ENCODE measurements around the gene FAM234A.
"Not testable (repeated sequence)": the region's sequence is repeated elsewhere in the genome, so short reads cannot be mapped to it uniquely, and the experiment has no call there.

Gene FAM234A

GRCh38 chr16:230949-231348 lies 3.7 kb upstream of the FAM234A start:
- no peak for DNase-seq

- no peak for DNase-seq
Observed at GRCh38 chr16:239948-240277, 5.3 kb downstream of the FAM234A start.

DNA sequence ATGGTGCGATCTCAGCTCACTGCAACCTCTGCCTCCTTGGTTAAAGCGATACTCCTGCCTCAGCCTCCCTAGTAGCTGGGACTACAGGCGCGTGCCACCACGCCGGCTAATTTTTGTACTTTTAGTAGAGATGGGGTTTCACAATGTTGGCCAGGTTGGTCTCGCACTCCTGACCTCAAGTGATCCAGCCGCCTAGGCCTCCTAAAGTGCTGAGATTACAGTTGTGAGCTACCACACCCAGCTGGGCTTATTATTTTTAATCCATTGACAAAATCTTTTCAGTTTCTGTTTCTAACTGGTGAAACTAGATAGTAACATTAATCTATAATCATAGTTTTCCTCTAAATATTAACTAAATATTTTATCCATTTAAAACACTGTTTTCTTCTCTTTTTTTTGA lies 5.9 kb downstream of the FAM234A start:
- DNase-seq: no peak

GRCh38 chr16:242281-242680 lies 7.7 kb downstream of the FAM234A start:
- no peak for DNase-seq

GRCh38 chr16:243348-243747 lies 8.7 kb downstream of the FAM234A start:
- DNase-seq: no peak

DNA sequence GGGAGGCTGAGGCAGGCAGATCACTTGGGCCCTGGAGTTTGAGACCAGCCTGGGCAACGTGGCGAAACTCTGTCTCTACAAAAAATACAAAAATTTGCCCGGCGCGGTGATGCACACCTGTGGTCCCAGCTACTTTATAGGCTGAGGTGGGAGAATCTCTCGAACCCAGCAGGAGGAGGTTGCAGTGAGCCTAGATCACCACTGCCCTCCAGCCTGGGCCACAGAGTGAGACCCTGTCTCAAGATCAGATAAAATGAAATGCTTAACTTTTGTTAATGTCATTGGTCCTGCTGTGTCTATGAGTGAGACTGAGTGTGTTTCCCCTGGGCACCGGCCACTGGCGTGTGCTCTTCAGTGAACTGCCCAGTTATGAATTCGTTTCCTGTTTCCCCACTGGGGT lies 10.5 kb downstream of the FAM234A start:
- no peak for DNase-seq

GRCh38 chr16:247027-247426 lies 12.4 kb downstream of the FAM234A start:
- DNase-seq: no peak

- no peak for DNase-seq
Observed at GRCh38 chr16:249431-249830, 14.8 kb downstream of the FAM234A start.

DNA sequence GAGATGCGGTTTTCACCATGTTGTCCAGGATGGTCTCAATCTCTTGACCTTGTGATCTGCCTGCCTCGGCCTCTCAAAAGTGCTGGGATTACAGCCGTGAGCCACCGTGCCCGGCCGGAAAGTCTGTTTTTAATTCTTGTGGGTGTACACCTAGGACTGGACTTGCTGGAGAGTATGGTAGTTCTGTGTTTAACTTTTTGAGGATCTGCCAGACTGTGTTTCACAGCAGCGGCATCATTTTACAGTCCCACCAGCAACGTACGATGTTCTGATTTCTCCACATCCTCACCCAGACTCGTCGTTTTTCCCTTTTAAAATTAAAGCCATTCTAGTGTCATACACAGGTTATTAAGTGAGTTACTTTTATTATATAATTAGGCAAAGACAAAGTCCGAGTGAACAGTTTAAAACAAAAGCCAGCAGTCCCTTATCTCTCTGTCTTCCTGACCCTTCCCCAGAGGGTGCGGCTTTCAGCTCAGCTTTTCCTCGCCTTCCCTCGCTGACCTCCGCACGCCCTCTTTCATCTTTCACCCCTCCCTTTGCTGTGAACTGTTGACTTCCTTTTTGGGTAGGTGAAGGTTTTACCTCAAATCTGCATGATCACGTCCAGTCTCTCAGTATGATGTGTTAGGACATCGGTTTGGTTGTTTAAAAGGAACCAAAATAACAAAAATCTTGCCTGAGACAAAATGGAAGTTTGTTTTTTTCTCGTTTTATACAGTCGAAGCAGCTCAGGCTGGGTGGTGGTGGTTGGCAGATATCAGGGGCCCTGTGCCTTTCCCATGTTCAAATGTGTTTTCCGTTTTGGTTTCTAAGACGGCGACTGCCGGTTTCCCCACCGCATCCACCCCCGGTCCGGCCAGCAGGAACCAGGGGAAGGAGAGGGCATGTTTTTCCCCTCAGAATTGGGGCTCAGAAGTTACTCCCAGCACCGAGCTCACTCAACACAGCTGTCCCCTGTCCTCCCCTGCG lies 18.0 kb downstream of the FAM234A start:
- peak in 1 of 2 donors; percentile 39 for DNase-seq

DNA sequence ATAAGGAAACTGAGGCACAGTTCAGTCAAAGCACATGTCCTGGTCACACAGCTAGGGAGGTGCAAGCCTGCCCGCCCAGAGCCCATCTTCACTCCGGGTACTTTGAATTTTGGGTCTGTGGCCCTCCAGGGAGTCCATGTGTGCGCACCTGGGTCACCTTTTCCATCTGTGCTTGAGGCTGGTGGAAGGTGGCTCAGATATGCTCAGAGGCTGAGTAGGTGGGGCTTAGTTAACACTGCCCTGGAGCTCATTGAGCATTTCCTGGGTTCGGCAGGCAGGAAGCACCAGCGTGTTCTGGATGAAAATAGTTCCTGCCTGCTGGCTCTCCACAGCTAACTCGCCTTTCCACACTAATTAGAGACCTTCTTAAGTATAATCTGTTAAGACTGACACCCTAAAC lies 19.2 kb downstream of the FAM234A start:
- DNase-seq: peak in 1 of 2 donors; percentile 6

DNA sequence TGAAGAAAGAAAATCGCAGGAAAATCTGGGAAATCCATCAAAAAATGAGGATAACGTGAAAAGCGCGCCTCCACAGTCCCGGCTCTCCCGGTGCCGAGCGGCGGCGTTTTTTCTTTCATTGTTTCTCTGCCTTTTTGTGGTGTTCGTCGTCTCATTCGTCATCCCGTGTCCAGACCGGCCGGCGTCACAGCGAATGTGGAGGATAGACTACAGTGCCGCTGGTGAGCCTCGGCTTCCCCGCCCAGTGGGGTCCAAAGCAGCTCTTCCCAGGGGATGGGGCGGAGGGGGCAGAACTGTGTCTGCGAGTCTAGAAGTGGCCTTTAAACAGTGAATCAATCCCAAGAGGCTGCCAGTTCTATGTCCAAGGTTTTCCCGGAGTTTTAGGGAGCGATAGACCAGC lies 19.8 kb downstream of the FAM234A start:
- no peak for DNase-seq

DNA sequence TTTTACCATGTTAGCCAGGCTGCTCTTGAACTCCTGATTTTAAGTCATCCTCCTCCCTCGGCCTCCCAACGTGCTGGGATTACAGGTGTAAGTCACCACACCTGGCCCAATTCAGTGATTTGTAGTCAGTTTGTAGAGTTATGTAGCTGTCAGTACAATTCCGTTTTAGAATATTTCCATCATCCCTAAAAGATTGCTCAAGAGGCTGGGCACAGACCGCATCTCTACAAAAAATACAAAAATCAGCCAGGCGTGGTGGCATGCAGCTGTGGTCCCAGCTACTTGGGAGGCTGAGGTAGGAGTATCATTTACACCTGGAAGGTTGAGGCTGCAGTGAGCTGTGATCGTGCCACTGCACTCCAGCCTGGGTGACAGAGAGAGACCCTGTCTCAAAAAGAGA lies 20.6 kb downstream of the FAM234A start:
- no peak for DNase-seq

- not testable (repeated sequence) for DNase-seq
Observed at GRCh38 chr16:258091-258490, 23.5 kb downstream of the FAM234A start.

GRCh38 chr16:259226-259625 lies 24.6 kb downstream of the FAM234A start:
- DNase-seq: no peak

- DNase-seq: no peak
Observed at GRCh38 chr16:259814-260253, 25.2 kb downstream of the FAM234A start.

- no peak for DNase-seq
Observed at GRCh38 chr16:260326-260725, 25.7 kb downstream of the FAM234A start.

DNA sequence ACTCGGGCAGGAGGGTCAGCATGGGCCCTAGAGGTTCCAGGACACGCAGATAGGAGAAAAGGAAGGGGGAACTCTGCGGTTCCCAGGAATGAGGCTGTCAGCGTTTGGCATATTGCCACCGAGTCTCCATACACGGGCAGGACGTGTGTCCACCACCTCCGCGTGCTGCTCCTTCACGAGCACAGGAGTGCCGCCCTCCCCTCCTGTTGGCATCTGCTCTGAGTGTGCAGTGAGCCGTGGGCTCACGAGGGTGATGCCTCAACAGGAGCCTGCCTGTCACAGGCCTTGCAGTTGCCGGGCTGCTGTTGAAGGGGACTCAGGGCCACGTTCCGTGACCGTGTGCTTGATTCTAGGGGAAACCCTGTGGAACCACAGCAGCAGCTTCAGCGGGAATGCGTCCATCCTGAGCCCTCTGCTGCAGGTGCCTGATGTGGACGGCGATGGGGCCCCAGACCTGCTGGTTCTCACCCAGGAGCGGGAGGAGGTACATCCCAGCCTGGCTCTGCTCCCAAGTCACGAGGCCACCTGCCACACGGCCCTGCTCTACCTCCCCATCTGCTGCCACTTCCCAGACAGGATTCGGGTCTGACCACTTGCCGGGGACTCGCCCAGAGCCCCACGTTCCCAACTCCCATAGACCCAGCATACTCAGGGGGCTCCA lies 26.5 kb downstream of the FAM234A start:
- no peak for DNase-seq

- DNase-seq: no peak
Observed at GRCh38 chr16:262121-262745, 27.6 kb downstream of the FAM234A start.

GRCh38 chr16:263182-263774 lies 28.7 kb downstream of the FAM234A start:
- no peak for DNase-seq

DNA sequence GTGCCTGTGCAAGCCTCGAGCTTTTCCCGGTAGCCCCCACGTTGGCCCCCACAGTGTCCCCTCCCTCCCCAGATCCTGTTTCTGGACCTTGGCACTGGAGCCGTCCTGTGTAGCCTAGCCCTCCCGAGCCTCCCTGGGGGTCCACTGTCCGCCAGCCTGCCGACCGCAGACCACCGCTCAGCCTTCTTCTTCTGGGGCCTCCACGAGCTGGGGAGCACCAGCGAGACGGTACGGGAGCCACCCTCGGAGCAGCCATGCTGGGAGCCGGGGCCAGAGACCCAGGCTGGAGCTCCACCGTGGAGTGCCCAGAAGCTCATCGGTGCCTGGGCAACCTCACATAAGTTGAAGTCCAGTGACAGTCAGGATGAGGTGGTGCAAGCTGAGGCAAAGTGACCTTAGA lies 29.3 kb downstream of the FAM234A start:
- no peak for DNase-seq

DNA sequence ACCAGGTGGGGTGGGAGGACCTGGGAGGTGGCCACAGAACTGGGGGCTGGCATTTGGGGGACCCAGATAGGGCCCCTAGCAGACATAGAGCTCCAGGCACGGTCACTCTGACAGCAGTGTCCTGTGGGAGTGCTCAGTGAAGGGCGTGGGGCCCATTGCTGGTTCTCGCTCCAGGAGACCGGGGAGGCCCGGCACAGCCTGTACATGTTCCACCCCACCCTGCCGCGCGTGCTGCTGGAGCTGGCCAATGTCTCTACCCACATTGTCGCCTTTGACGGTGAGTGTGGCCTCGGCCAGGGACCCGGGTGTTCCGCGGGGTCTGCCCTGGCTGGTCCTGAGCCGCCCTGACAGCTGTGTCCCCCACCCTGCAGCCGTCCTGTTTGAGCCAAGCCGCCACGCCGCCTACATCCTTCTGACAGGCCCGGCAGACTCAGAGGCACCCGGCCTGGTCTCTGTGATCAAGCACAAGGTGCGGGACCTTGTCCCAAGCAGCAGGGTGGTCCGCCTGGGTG lies 29.9 kb downstream of the FAM234A start:
- no peak for DNase-seq

- DNase-seq: no peak
Observed at GRCh38 chr16:265002-265529, 30.4 kb downstream of the FAM234A start.

DNA sequence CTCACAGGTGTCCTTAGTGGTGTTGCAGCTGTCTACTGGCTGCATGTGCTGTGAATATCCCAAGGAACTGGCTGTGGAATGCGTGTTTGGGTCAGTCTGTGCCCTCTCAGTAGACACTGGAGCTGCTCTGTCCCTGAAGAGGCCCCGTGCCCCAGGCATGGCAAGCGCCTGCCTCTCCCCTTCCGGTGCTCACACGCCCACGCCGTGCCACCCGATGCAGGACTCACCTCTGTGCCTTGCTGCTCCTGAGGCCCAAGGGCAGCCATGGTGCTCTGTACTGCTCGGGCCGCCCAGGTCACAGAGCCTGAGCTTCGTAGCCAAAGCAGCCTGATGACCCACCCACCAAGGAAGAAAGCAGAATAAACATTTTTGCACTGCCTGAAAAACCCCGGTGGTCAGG lies 31.1 kb downstream of the FAM234A start:
- no peak for DNase-seq

All from CD4-positive, alpha-beta T cell treated with Interferon alpha-2 for 1 hour (primary cell).